WTC11 (cell line): Measurements from ENCODE around the gene STX18.

Experiments used
- ATF1 ChIP-seq: sonication (generic); formaldehyde crosslinking; IDR thresholded peaks from 2 replicates; pipeline ENCODE4 v1.8.1; 2023; ENCODE audit warnings: mild to moderate bottlenecking, moderate library complexity, missing genetic modification reagents
- CBFB ChIP-seq: sonication (generic); formaldehyde crosslinking; IDR thresholded peaks from 2 replicates; pipeline ENCODE4 v1.8.1; 2022; ENCODE audit warnings: mild to moderate bottlenecking, low read depth, missing genetic modification reagents
- ELF4 ChIP-seq: sonication (generic); formaldehyde crosslinking; IDR thresholded peaks from 2 replicates; pipeline ENCODE4 v1.8.1; 2022; ENCODE audit warnings: low read depth, mild to moderate bottlenecking, moderate library complexity, missing genetic modification reagents
- MAX ChIP-seq: sonication (generic); formaldehyde crosslinking; IDR thresholded peaks from 2 replicates; pipeline ENCODE4 v1.8.0; 2022; ENCODE audit warnings: mild to moderate bottlenecking, missing genetic modification reagents
- SMAD4 ChIP-seq: sonication (generic); formaldehyde crosslinking; IDR thresholded peaks from 2 replicates; pipeline ENCODE4 v1.8.0; 2022; ENCODE audit warnings: mild to moderate bottlenecking, missing genetic modification reagents
- SP1 ChIP-seq: sonication (generic); formaldehyde crosslinking; conservative IDR thresholded peaks from 2 replicates; pipeline ENCODE4 v1.8.1; 2022; ENCODE audit warnings: missing genetic modification reagents
- TEAD4 ChIP-seq: sonication (generic); formaldehyde crosslinking; IDR thresholded peaks from 2 replicates; pipeline ENCODE4 v1.8.0; 2022; ENCODE audit warnings: mild to moderate bottlenecking, missing genetic modification reagents
- ZNF317 ChIP-seq: sonication (generic); formaldehyde crosslinking; IDR thresholded peaks from 2 replicates; pipeline ENCODE4 v1.8.1; 2023; ENCODE audit warnings: low read depth, mild to moderate bottlenecking, moderate library complexity, missing genetic modification reagents, borderline replicate concordance
- ZNF416 ChIP-seq: fragments of 250-450 bp; sonication (Bioruptor Pico); IDR thresholded peaks from 2 replicates; pipeline ENCODE4 v1.9.0; 2021; ENCODE audit warnings: mild to moderate bottlenecking, inconsistent platforms
- TF ChIP-seq, protein P1 (sequence below): sonication (generic); formaldehyde crosslinking; conservative IDR thresholded peaks from 2 replicates; pipeline ENCODE4 v1.8.1; 2022; ENCODE audit warnings: mild to moderate bottlenecking, missing genetic modification reagents
- TF ChIP-seq, protein P2 (sequence below): fragments of 200-600 bp; IDR thresholded peaks from 2 replicates; pipeline ENCODE4 v1.8.0; 2022; ENCODE audit warnings: antibody characterized with exemption

GRCh38 chr4:4472344-4472958, 69.4 kb downstream of the STX18 start:
- TF ChIP-seq SP1 (no peak), CBFB (CRISPR knock-in tag) (no peak), ZNF416 (CRISPR knock-in tag) (no peak), MAX (CRISPR knock-in tag) (no peak), TEAD4 (no peak), SMAD4 (CRISPR knock-in tag) (no peak), ELF4 (no peak), ZNF317 (CRISPR knock-in tag) (no peak), ATF1 (CRISPR knock-in tag) (no peak)
- TF ChIP-seq, protein P1, sequence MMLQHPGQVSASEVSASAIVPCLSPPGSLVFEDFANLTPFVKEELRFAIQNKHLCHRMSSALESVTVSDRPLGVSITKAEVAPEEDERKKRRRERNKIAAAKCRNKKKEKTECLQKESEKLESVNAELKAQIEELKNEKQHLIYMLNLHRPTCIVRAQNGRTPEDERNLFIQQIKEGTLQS (CRISPR knock-in tag) = no peak
- TF ChIP-seq, protein P2, sequence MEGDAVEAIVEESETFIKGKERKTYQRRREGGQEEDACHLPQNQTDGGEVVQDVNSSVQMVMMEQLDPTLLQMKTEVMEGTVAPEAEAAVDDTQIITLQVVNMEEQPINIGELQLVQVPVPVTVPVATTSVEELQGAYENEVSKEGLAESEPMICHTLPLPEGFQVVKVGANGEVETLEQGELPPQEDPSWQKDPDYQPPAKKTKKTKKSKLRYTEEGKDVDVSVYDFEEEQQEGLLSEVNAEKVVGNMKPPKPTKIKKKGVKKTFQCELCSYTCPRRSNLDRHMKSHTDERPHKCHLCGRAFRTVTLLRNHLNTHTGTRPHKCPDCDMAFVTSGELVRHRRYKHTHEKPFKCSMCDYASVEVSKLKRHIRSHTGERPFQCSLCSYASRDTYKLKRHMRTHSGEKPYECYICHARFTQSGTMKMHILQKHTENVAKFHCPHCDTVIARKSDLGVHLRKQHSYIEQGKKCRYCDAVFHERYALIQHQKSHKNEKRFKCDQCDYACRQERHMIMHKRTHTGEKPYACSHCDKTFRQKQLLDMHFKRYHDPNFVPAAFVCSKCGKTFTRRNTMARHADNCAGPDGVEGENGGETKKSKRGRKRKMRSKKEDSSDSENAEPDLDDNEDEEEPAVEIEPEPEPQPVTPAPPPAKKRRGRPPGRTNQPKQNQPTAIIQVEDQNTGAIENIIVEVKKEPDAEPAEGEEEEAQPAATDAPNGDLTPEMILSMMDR = no peak
